NCI-H2227 (cell line): ENCODE results near the gene SYT1.
A peak's percentile ranks its signal among the peaks of the same experiment; 100 is the strongest.
"Not testable (repeated sequence)": the region's sequence is repeated elsewhere in the genome, so short reads cannot be mapped to it uniquely, and the experiment has no call there.

Experiments
- DNase-seq: peaks from one replicate; lab custom pipeline; 2025; ENCODE audit not compliant: unreplicated experiment; lab: John Stamatoyannopoulos, UW

SYT1 gene

GRCh38 chr12:78864403-78864869 lies at the start of gene SYT1:
SYT1 (plus strand) TSS chr12:78864774.
- peak; percentile 97 for DNase-seq

- peak; percentile 64 for DNase-seq
Measured at GRCh38 chr12:78818487-78818886, 46.1 kb upstream of the SYT1 start.

- DNase-seq, result no peak
Measured at GRCh38 chr12:78820946-78821345, 43.6 kb upstream of the SYT1 start.

- DNase-seq, result no peak
Measured at GRCh38 chr12:78824918-78825317, 39.7 kb upstream of the SYT1 start.

- no peak for DNase-seq
Measured at GRCh38 chr12:78829690-78830089, 34.9 kb upstream of the SYT1 start.

GRCh38 chr12:78835493-78835892 lies 29.1 kb upstream of the SYT1 start:
- no peak for DNase-seq

GRCh38 chr12:78840518-78841019 lies 24.0 kb upstream of the SYT1 start:
- not testable (repeated sequence) for DNase-seq

GRCh38 chr12:78853231-78853630 lies 11.3 kb upstream of the SYT1 start:
- DNase-seq, result no peak

GRCh38 chr12:78863482-78864402 lies 832 bp upstream of the SYT1 start:
- peak; percentile 87 for DNase-seq

GRCh38 chr12:78864870-78865463 lies 393 bp downstream of the SYT1 start:
- peak; percentile 80 for DNase-seq

- peak; percentile 26 for DNase-seq
Measured at GRCh38 chr12:78865516-78865915, 942 bp downstream of the SYT1 start.

- no peak for DNase-seq
Measured at GRCh38 chr12:78866518-78866917, 1.9 kb downstream of the SYT1 start.

- DNase-seq, result no peak
Measured at GRCh38 chr12:78870539-78870938, 6.0 kb downstream of the SYT1 start.

GRCh38 chr12:78871566-78871965 lies 7.0 kb downstream of the SYT1 start:
- no peak for DNase-seq

- no peak for DNase-seq
Measured at GRCh38 chr12:78878459-78878858, 13.9 kb downstream of the SYT1 start.

GRCh38 chr12:78878866-78879265 lies 14.3 kb downstream of the SYT1 start:
- DNase-seq, result no peak

GRCh38 chr12:78880078-78880477 lies 15.5 kb downstream of the SYT1 start:
- no peak for DNase-seq

GRCh38 chr12:78881685-78882084 lies 17.1 kb downstream of the SYT1 start:
- DNase-seq, result no peak

GRCh38 chr12:78885466-78885865 lies 20.9 kb downstream of the SYT1 start:
- DNase-seq, result peak; percentile 34

- DNase-seq, result peak; percentile 17
Measured at GRCh38 chr12:78886719-78887407, 22.3 kb downstream of the SYT1 start.

GRCh38 chr12:78887444-78887843 lies 22.9 kb downstream of the SYT1 start:
- no peak for DNase-seq
